HG03097 (cell line): ENCODE data around the gene PPP2R2B.

ENCODE experiments used
- ATAC-seq: cut with Tn5 transposase; IDR thresholded peaks from one replicate; pipeline ENCODE4 v1.9.1; 2021; ENCODE audit not compliant: unreplicated experiment, low FRiP score

The PPP2R2B gene

DNA sequence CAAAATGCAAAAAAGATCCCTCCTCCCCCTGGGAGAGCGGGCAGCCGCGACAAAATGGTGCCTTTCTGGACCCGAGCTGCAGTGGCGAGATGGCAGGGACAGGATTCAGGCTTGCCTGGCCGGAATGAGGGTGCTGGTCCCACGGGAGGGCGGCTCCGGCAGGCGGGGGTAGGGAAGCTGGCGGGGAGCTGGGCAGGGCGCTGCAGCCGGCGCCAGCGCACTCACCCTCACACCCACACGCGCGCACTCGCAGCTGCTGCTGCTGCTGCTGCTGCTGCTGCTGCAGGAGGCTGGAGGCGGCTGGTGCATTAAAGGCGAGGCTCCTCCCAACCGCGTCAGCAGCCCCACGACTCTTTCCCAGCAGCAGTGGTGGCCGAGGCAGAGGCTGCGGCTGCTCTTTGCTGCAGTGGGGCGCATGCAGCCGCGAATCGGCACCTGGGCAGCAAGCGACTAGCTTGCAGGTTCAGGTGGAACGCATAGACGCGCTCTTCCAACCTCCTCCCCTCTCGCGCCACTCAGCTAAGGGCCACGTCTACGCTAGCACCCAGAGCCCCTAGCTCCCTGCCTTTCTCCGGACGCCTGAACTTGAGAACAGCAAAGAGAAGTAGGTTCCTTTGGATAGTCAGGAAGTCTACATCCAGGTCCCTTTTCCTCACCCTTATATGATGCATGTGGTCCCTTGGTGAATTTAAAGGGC, at the start of gene PPP2R2B:
Gene PPP2R2B, minus strand, starts transcription at position 282 of the 697 bp plus-strand sequence.
- ATAC-seq = no peak

DNA sequence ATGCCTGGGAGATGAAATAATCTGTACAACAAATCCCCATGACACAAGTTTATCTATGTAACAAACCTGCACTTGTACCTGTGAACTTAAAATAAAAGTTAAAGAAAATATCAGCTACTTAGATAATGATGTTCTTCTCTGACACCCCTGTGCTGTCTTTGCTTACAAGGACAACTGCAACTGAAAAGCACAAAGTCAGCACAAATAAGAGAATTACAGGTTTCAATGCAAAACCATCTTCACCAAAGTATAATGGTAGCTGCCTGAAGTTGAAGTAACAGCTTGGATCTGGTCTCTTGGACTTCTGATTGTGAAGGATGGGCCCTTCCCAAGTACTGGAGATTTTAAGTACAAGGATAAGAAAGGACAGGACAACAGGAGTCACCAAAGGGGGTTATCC, 45.6 kb upstream of the PPP2R2B start:
- ATAC-seq = no peak

DNA sequence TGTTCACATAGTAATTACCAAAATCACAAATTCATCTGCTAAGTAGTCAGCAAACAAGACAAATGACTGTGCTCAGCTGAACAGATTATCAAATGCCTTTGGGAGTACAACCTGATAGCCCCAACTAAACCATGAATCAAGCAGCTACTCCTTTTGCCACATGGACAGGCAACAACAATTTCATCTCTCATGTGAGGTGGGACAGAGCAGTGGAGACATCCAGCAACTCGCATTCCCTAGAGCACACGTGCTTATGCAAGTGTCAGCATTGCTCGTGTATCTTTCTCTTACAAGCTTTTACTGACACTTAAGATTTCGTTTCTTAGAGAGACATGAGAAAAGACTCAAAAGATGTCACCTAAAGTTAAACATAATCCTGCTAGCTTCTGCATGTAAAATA, 42.7 kb upstream of the PPP2R2B start:
- no peak for ATAC-seq

DNA sequence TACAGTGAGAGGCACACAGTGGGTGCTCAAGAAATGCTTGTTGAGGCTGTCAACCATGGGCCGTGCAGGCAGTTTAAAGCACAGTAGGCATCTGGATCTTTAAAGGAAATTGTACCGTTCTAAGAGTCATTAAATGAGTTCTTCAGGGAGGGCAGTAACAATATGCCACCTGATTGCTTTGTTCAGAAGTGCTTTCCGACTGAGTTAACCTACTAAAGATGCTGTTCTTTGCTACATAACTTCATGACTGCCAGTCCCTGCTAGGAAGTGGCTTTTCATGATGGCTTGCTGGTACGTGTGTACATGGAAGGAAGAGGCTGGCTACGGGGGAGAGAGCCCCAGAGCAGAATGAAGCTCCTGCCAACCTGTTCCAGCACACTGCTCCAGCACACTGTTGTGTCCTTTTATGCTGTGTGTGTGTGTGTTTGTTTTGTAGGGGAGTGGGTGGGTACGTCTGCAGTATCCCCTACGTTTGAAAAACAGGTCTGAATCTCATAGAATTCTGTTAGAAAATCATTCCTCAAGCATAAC, 41.9 kb upstream of the PPP2R2B start:
- ATAC-seq = no peak

DNA sequence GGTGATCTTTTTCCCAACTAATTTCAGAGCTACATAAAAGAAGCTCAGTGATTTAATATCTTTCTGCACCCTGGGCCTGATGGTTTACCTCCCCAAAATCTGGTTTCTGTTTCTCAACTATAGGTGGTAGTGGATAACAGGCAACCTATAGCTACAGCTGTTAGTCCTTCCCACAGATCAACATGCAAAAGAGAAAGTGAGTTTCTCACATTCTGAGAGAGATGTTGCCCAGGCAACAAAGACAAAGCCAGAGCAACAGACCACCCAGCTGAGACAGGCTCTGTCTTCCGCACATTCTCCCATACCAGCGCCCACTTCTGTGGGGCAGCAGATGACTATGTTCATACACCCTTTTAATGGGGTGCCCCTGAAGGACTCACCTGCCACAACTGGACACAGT, 40.7 kb upstream of the PPP2R2B start:
- ATAC-seq = no peak

DNA sequence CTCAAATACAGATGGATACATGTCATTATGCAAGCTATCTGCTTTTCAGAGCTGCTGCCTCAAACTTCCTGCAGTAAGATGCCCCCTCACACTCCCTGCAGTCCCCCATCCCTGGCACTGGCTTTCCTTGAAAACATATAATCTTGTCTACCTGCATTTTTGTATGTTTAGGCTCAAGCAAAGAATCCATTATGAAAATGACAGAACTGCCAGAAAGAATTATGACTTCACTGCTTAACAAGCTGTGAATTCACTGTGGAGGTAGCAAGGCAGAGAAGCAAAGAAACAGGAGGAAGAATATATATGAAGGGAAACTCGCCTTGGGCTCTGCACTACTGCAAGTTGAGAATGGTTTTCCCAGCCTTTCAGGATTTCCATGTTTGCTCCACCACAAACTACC, 39.4 kb upstream of the PPP2R2B start:
- no peak for ATAC-seq

DNA sequence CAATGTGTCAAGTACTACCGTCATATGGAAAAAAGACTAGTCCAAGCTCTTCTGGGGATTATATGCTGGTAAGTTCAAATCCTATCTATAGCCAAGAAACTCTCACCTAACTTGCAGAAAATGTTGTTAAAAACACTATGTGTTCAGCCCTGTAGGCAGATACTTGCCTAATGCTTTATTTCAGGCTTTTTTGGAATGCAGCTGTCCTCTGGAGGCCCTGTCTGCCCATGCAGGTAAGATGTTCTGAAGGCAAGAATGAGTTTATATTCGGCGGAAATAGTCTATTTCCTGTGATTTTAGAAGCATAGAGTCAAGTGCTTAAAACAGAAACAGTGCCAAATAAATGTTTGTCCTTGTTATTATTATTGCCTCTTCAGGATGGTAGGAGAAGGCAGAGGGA, 34.3 kb upstream of the PPP2R2B start:
- ATAC-seq = no peak

DNA sequence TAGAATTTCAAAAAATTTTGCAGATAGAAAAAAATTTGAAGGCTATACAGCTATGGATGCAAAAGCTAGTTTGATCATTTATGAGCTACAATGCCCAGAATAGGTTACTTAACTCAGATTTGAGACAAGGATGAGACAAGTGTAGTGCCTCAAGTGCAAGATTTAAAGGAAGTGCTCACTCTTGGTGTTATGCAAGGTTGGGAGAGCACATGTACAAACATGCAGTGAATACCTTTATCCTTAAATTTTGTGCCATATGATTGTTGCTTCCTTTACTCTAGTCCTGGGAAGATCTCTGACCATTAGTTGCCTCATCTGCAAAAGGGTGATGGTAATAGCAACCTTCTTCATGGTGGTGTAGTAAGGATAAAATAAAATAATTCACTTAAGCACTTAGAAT, 31.7 kb upstream of the PPP2R2B start:
- ATAC-seq = no peak

DNA sequence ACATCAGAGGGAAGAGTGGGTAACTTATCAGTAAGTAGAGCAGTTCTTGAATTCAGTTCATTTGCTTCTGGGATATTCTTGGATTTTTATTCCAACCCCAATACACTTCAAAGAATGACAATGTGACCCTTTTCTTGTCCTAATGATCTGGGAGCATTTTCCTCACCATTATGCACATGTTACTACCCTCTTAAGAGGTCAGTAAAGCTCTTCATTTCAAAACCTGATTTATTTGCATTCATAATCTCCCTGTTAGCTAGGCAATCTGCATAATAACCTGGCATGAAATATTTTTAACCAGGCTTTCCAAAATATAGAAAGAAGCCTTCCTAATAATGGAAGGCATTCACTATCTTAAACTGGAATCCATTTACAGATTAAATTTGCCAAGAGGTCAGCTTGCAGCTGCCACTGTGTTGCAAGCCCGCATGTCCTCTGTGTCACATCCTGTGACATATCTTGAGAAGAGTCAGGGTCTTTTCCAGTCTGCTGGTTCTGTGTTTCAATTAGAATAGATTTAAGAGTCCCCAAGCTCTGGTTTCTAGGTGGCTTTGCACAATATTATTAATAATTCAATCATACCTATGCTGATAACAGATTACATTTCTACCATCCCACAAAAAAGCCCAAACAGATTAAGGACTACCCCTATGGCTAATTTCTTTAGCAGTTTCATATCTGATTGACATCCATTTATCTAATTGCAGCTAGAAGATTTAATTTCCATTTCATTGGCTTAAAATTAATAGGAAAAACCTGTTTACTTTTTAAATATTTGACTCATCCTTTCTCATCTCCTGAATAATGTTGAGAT, 30.9 kb upstream of the PPP2R2B start:
- ATAC-seq = no peak

DNA sequence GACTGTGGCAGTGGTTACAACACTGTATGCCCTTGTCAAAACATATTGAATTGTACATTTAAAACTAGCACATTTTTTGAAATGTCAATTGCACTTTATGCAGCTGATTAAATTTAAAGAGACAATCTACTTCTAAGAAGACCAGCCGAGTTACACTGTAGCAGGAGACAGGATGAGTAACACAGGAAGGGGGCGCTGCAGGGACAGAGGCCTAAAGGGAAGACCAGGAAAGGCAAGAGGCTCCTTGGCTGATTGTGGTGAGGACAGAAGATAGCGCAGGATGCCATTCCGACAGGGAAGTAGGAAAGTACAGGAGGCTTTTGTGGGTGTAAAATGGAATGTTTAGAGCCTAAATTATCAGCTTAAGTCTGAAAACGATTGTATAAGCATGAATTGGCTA, 28.2 kb upstream of the PPP2R2B start:
- no peak for ATAC-seq

DNA sequence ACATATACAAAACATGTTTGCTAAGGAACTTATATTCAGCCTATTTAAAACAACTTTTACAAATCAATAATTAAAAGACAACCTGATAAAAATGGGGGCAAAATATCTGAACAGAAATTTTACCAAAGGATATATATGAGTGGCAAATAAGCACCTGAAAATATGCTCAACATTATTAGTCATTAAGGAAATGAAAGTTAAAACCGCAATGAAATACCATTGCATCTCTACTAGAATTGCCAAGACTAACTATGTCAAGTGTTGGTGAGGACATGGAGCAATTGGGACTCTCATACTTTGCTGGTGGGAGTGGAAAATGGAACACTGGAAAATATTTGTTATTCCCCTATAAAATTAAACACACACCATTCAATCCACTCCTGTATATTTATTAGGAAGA, 26.3 kb upstream of the PPP2R2B start:
- ATAC-seq = no peak

DNA sequence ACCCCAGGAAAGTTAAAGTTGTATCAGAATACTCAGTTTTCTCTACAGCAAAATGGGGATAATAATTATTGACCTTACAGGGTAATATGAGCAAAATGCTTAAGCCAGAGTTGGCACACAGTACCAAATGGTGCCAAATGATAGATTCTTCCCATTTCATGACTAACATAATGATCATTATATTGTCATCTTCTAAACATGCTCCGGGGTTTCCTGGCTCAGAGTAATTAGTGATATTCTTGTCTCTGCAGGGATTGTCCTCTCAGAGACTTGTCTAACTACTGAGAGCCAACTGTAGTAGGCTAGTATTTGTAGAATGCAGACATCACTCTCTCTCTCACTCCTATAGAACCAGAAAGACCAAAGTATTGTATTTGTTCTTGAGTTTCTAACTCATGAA, 25.2 kb upstream of the PPP2R2B start:
- ATAC-seq = no peak

DNA sequence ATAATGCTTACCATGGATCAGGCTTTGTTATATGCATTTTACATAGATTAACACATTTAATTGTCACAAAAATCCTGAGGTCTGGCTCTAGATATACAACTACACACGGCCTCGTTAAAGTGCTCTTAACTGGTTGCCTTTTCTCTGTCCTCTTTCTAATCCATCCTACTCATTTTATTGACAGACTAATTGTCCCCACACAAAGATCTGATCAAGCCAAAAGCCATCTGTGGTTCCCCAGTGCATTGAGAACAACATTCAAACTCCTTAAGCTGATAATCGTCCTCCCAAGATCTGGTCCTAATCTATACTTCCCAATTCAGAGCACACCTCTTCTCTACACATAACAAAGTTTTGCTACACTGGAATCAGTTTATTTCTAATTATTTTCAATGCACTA, 23.9 kb upstream of the PPP2R2B start:
- ATAC-seq = no peak

DNA sequence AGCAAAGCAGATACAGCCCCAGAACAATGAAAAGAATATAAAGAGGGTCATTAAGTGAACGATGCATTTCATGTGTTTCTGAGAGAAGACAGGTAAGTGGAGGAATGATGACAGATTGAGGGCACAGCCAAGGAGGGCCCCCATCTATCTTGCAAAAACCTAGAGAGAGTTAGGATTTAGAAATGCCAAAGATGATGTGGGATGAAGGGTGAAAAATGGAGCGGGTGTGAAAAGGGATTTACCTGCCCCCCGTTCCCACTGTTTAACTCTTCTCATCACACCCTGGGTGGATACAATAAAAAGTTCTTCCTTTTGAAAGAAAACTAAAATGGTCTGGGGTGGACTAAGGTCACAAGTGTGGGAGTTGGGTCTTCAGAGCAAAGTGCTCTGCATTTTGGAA, 18.5 kb upstream of the PPP2R2B start:
- no peak for ATAC-seq

DNA sequence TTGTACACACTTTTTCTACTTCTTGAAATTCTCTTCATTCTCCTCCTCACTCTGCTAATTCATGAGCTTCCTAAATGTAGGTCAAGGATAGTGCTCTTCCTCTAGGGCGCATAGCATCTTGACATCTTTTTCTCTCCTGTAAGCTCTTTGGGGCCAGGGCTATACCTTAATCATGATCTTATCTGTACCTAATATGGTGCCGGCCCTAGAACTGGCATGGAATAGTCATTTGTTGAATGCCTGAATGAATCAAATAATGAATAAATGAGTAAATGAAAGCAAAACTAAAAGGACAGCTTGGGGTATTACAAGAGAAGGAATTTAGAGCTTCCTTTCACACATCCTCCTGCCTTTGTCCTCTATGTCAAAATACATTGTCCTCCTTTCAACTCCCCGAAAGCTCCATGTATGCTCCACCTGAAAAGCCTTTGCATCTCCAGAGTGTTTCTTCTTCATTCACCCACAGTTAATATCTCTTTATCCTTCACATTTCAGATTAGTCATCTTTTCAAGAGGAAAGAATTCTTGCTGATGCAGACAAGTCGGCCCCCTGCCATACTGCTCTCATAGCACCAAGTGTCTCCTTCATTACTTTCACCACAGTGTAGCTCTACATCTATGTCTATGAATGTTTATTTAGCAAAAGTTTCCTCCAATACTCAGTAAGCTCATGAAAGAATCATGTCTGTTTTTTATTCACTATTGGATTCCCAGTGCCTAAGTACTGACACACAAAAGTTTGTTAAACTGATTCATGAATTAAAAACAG, 16.4 kb upstream of the PPP2R2B start:
- no peak for ATAC-seq

DNA sequence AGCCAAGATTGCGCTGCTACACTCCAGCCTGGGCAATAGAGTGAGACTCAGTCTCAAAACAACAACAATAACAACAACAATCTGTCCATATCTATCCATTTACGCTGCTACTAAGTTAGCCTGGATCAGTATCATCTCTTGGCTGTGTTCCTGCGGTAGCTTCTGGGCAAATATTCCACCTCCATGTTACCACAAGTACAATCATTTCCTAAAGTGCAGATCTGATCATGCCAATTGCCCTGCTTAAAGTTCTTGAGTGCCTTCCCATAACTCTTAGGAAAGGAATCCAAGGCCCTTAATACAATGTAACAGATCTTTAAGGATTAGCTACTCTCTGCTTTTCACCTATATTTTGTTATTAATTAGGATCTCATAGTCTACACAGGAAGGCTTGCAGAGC, 15.4 kb upstream of the PPP2R2B start:
- no peak for ATAC-seq

DNA sequence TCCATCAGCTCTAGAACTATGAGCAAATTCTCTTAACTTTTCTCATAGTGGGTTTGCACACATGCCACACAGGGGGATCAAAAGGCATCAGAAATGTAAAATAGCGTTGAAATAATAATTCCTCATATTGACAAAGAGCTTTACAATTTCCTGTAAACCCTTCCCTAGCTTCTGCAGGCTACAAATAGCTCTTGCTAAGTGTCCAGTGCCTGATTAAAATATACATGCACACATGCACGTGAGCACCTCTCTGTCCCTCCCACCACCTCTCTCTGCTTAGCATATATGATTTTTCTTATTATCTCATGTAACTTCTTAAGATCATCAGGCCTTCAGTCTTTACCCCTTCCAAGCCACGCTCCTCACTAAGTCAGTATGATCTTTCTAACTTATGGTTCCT, 13.7 kb upstream of the PPP2R2B start:
- ATAC-seq = no peak

DNA sequence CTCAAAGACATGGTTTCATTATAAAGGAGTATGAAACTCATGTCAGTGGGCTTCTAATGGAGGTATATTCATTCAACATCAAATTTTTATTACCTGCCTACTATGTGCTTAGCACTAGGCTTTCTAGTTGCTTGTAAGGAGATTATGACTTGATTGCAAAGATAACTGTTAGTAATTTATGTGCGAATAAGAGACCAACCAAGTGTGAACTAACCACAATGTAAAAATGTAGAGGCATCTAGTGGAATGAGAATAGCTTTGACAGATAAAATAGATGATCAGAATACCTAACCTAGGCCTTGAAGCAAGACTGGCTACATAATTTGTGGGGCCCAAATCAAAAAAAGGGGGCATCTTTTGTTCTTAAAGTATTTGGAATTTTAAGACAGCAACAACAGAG, 13.0 kb upstream of the PPP2R2B start:
- no peak for ATAC-seq

DNA sequence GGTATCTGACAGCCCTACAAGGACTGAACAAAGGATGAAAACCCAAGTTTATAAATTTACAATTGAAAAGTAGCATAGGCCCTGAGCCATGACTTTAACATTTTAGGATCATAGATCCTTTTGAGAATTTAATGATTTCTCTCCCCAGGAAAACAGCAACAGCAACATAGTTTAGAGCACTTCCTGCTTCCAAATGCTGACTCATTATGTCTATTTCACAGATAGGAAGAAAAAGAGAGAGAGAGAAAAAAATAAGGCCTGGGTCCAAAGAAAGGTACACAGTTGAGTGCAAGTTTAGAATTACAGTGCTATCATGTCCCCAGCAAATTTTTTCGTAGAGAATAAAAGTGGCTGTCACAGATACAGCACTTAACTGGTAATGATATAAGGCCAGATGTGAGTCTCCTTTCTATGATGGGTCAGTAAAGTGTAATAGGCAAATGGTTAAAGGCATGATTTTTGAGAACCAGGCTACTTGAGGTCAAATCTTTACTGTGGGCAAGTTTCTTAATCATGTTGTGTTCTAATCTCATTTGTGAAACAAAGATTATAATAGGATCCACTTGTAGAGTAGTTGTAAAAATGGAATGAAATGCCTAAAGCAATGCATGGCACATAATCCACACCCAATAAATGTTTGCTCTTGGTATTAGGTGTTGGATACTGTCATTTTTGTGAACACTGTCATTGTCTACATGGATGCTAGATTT, 12.3 kb upstream of the PPP2R2B start:
- ATAC-seq = no peak

DNA sequence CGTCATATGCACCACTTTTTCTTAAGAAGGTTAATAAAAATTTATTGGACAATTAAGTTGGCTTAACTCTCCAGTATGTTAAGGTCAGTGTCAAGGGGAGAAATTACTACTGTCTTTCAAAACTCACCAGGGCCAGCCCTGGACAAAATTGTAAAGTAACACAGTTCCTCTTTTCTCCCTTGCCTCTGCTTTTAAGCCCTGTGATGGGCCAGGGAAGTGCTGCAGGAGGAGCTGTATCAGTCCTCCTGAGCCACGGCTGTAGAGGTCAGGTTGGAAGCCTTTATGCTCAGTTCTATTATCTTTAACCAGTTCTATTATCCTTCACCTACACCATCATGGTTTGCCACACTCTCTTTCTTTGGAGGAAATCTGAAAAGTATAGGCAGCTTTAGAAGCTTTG, 11.5 kb upstream of the PPP2R2B start:
- ATAC-seq = no peak

DNA sequence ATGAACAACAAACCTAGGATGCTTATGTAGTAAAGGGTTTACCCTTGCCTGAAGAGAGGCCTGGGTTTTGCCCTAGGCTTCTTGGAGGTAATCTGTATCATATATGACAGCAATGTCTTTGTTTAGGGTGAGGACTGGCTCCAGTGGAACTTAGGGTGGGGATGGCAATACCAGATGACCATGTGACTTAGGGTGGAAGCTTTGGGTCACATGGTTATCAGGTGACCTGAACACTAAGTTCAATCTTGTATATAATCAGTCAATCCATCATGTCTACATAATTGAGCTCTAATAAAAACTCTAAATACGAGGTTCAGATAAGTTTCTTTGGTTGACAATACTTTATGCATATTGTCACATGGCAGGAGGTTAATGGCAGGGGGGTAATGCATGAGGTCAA, 10.6 kb upstream of the PPP2R2B start:
- no peak for ATAC-seq
